GM13977 (cell line): ENCODE results near the gene AP2B1.

Experiments
- DNase-seq: peaks from one replicate; pipeline ENCODE4 v3.0.0; 2012; ENCODE audit warnings: low spot score
- in situ Hi-C: fragments of 300-500 bp; cut with MboI; formaldehyde crosslinking; loops from one replicate; pipeline ENCODE4 v1.12.0; 2022; ENCODE audit warnings: low sequenced_read_pairs, low pct_unique_long_range_greater_than_20kb, mixed read lengths, inconsistent platforms; ENCODE audit not compliant: unreplicated experiment
- TF ChIP-seq, protein P1 (sequence below): IDR thresholded peaks from 2 replicates; pipeline ENCODE4 v1.5.1; 2012; ENCODE audit warnings: mild to moderate bottlenecking, control low read depth; ENCODE audit not compliant: insufficient read depth; ENCODE audit errors: extremely low read depth, missing control alignments

The AP2B1 gene

DNA sequence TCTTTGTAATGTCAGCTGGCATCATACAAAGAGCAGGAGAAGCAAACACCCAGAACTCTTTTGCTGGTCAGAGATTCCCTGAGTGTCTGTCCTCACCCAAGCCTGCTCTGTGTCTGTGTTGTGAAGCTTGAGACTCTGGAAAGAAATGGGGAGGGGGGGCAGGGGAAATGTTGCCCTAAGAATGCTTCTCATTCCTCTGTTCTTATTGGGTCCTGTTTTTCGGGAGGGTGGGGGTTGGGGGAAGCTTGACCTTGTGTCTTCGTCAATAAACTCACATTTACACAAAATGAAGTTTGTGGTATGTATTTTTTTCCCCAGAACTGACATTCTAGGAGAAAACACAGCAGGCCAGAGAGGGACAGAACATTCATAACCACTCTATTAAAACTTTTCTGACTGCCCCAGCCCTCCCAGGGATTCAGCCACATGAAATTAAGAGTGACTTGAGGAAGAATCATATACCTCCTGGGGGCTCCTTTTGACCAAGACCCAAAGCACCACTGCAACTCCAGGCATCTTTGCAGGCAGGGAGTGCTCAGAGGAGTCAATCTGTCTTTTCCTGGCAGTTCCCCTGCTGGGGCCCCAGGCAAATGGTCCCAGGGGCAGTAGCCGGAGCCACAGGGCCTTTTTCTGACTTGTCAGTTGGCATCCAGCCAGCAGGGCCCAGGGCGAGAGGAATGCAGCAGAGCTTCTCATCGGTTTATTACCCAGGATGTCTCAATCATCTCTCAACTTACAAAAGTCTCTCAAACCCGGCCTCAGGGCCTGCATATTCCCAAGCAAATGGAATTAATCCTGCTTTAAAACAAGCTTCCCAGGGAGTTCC is 139.2 kb downstream of the AP2B1 start:
- DNase-seq: no peak
- TF ChIP-seq, protein P1, sequence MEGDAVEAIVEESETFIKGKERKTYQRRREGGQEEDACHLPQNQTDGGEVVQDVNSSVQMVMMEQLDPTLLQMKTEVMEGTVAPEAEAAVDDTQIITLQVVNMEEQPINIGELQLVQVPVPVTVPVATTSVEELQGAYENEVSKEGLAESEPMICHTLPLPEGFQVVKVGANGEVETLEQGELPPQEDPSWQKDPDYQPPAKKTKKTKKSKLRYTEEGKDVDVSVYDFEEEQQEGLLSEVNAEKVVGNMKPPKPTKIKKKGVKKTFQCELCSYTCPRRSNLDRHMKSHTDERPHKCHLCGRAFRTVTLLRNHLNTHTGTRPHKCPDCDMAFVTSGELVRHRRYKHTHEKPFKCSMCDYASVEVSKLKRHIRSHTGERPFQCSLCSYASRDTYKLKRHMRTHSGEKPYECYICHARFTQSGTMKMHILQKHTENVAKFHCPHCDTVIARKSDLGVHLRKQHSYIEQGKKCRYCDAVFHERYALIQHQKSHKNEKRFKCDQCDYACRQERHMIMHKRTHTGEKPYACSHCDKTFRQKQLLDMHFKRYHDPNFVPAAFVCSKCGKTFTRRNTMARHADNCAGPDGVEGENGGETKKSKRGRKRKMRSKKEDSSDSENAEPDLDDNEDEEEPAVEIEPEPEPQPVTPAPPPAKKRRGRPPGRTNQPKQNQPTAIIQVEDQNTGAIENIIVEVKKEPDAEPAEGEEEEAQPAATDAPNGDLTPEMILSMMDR: no peak
- in situ Hi-C loops: loop anchor here (25.0 kb wide), 1 partner anchor 114 kb away; no protein-coding TSS in a partner anchor

DNA sequence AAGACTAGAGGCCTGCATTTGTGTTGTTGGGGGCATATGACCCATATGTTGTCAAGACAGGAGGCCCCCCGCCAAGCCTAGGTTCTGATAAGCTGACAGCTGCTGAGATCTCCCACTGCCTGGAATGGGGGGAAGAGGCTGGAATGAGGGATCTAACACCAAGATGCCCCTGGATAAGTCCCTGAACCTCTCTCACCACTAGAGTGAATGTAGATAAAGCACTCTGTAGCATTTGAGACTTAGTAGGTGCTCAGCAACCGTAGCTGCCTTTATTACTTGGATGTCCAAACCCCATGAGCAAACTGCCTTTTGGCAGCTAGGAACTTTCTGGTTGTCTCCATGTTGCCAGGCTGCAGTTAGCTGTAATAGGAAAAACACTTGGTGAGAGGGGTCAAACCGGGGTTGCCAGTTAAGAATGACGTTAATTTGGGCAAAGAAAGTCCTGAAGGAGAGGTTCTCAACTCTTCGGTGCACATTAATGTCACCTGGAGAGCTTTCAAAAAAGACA is 139.9 kb downstream of the AP2B1 start:
- no peak for DNase-seq
- TF ChIP-seq, protein P1: no peak
- in situ Hi-C loops: loop anchor here (25.0 kb wide), 1 partner anchor 115 kb away; no protein-coding TSS in a partner anchor

DNA sequence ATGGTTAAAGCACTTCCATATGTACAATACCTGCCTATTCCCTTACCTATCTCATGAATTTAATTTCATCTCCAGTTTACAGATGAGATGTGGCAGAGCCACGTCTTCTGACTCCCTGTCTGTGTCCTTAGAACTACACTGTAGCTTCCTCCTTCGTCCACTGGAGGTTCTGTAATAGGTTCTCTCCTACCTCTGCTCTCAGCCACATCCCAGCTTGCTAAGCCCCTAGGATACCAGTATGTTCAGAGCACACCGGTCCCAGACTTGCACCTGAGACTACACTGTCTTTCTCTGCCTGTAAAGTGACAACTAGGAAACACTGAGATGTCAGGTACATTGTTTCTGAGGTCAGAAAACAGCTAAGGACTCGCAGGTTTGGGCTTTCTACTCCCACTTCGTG is 140.5 kb downstream of the AP2B1 start:
- DNase-seq: no peak
- TF ChIP-seq, protein P1: no peak
- in situ Hi-C loops: loop anchor here (25.0 kb wide), 1 partner anchor 115 kb away; no protein-coding TSS in a partner anchor

- in situ Hi-C loops: loop anchor here (25.0 kb wide), 1 partner anchor 116 kb away; no protein-coding TSS in a partner anchor
Observed at GRCh38 chr17:35728551-35728950, 141.4 kb downstream of the AP2B1 start.

DNA sequence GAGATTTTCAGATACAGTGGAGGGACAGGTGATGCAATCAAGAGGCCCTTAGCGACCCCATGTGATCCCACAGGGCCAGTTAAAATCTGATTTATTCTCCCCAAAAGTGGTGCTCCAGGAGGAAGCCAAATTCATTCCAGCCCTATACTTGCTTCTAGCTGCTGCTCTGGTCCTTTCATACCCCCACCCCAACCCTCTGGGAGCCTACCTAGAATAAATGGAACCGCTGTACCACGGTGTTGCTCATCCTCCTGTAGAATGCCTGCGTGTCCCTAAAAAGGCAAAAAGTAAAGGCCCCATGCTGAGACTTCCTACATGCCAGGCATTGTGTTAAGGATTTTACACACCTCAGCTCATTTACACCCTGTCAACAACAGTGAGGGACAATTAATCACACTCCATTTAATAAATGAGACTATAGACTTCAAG is 142.3 kb downstream of the AP2B1 start:
- DNase-seq: no peak
- TF ChIP-seq, protein P1: no peak
- in situ Hi-C loops: loop anchor here (25.0 kb wide), 1 partner anchor 117 kb away; no protein-coding TSS in a partner anchor

More at GRCh38 chr17:35728551-35728950, 141.4 kb downstream of the AP2B1 start:
- TF ChIP-seq, protein P1: no peak
- no peak for DNase-seq

GRCh38 chr17:35730400-35731005 is 143.4 kb downstream of the AP2B1 start:
- DNase-seq: no peak
- TF ChIP-seq, protein P1: no peak
- in situ Hi-C loops: loop anchor here (25.0 kb wide), 1 partner anchor 118 kb away; no protein-coding TSS in a partner anchor
